Peyer's patch (tissue), 4 donors: ENCODE measurements around the gene CA7.

Experiments
- POLR2A ChIP-seq, 2 donors: fragments of 450-650 bp; IDR thresholded peaks; one replicate each; pipeline ENCODE4 v1.5.1; 2017; ENCODE audit warnings: antibody characterized with exemption in 2 of 2, mild to moderate bottlenecking in 2 of 2, moderate library complexity in 2 of 2
- TF ChIP-seq, protein P1 (sequence below), 6 experiments: fragments of 450-650 bp in 4 of 6; fragments of 200-600 bp in 2 of 6; sonication (generic) in 1 of 6; IDR thresholded peaks; one replicate each; pipeline ENCODE4 v1.5.1; 2017 to 2019; ENCODE audit warnings: antibody characterized with exemption in 6 of 6, mild to moderate bottlenecking in 3 of 6, moderate library complexity in 1 of 6

DNA sequence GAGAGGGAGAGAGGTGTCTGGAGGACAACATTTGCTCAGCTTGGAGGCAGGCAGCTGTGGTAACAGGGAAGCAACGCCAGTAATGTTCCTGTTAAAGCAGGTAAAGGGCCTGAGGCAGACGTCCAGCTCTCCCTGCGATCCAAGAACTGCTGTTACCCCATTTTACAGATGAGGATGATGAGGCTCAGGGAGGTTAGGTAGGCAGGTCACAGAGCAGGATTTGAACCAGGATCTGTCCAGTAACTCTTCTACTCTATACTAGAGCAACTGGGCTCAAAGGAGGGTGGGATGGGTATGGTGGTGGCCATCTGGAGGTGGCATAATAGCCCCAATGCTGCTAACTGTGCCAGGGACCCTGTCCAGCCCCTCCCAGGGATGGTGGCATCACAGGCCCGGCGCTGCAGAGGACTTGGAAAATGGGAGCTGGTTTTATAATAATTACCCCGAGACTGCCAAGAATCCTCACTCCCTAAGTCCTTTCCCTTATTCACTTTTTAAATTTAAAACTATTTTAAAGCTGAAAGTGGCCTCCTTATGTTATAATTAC lies 12.0 kb downstream of the CA7 start:
- no peak for TF ChIP-seq POLR2A (IDR thresholded peaks at IDR 0.05)
- TF ChIP-seq, protein P1, sequence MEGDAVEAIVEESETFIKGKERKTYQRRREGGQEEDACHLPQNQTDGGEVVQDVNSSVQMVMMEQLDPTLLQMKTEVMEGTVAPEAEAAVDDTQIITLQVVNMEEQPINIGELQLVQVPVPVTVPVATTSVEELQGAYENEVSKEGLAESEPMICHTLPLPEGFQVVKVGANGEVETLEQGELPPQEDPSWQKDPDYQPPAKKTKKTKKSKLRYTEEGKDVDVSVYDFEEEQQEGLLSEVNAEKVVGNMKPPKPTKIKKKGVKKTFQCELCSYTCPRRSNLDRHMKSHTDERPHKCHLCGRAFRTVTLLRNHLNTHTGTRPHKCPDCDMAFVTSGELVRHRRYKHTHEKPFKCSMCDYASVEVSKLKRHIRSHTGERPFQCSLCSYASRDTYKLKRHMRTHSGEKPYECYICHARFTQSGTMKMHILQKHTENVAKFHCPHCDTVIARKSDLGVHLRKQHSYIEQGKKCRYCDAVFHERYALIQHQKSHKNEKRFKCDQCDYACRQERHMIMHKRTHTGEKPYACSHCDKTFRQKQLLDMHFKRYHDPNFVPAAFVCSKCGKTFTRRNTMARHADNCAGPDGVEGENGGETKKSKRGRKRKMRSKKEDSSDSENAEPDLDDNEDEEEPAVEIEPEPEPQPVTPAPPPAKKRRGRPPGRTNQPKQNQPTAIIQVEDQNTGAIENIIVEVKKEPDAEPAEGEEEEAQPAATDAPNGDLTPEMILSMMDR (IDR thresholded peaks at IDR 0.05), result no peak
